ENCODE results near the gene GUCY2D.

Gene GUCY2D

GRCh38 chr17:7992924-7993323, 9.5 kb upstream of the GUCY2D start:
- DNase-seq = no peak

GRCh38 chr17:7993972-7994589, 8.3 kb upstream of the GUCY2D start:
- no peak for DNase-seq

GRCh38 chr17:7995724-7996123, 6.7 kb upstream of the GUCY2D start:
- DNase-seq = no peak

- no peak for DNase-seq
Measured at GRCh38 chr17:7997186-7997585, 5.2 kb upstream of the GUCY2D start.

- DNase-seq = no peak
Measured at GRCh38 chr17:8002721-8003593, 542 bp downstream of the GUCY2D start.

GRCh38 chr17:8003594-8004181, 1.3 kb downstream of the GUCY2D start:
- no peak for DNase-seq

- DNase-seq = no peak
Measured at GRCh38 chr17:8004899-8005298, 2.5 kb downstream of the GUCY2D start.

GRCh38 chr17:8005357-8005756, 2.9 kb downstream of the GUCY2D start:
- DNase-seq = no peak

GRCh38 chr17:8005967-8006730, 3.7 kb downstream of the GUCY2D start:
- no peak for DNase-seq

- no peak for DNase-seq
Measured at GRCh38 chr17:8006836-8007680, 4.6 kb downstream of the GUCY2D start.

GRCh38 chr17:8007836-8008235, 5.4 kb downstream of the GUCY2D start:
- DNase-seq = no peak

- DNase-seq = no peak
Measured at GRCh38 chr17:8012045-8012580, 9.7 kb downstream of the GUCY2D start.

- no peak for DNase-seq
Measured at GRCh38 chr17:8012996-8013640, 10.7 kb downstream of the GUCY2D start.

GRCh38 chr17:8013731-8014557, 11.5 kb downstream of the GUCY2D start:
- DNase-seq = no peak

GRCh38 chr17:8014558-8014850, 12.1 kb downstream of the GUCY2D start:
- no peak for DNase-seq

- no peak for DNase-seq
Measured at GRCh38 chr17:8015236-8015956, 13.0 kb downstream of the GUCY2D start.

GRCh38 chr17:8015957-8016631, 13.7 kb downstream of the GUCY2D start:
- no peak for DNase-seq

- DNase-seq = no peak
Measured at GRCh38 chr17:8016632-8017424, 14.4 kb downstream of the GUCY2D start.

GRCh38 chr17:8018436-8018835, 16.0 kb downstream of the GUCY2D start:
- no peak for DNase-seq
